ENCODE results near the gene MAP4K2. TPM values are rescaled to one million over a fixed set of nuclear protein-coding genes. Genes with fewer than 3 reads are reported as not detected.

MAP4K2 gene
- total RNA-seq, 1 experiment from 2014 or later = 16.8 TPM

DNA sequence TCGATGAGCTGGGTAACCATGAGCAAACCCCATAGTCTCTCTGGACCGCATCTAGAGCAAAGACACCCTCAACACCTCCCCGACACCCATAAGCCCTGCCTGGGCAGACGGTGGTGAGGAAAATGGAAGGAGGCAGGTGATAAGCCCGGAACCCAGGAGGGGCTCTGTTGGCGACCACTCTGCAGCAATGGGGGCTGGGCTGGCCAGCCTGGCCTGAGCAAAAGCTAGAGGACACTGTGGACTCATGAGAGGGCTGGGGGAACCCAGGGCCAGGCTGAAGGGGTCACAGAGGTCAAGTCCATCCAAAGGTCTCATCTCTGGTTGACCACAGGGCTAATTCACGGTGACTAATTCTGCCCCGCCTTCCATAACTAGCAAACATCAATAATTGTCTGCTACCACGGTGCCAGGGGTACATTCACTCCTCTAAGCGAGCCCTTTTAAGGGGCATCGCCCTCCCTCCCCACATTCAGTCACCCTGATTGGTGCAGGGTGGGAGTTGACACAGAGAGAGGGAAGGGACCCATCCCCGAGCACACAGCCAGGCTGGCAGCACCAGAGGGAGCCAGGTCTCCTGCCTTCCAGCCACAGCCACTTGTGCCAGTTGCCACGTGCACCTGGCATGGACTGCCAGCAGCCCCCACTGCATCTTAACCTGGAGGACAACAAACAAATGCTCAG lies 47.2 kb downstream of the MAP4K2 start:
- Histone ChIP-seq H3K36me3 (ENCODE audit: control insufficient read depth, insufficient read depth, low read length) (no peaks in the 10 kb centered on the region), H3K9me3 (no peaks in the 10 kb centered on the region), H3K4me3 (ENCODE audit: low read depth, low read length) (no peak overlapping the region), H3K4me1 (no peaks in the 10 kb centered on the region), H3K27me3 (replicated peaks; ENCODE audit: control insufficient read depth, insufficient read depth, low read length) (no peaks in the 10 kb centered on the region)
- no TSS peak for BruUV-seq (replicated peaks)
- ChIA-PET CTCF (no interaction called here), POLR2A (no interaction called here)
- DNase-seq = peak in 1 of 2 experiments; percentile 35
- Mint-ChIP-seq H3K9me3 (ENCODE audit: unreplicated experiment) (no peaks in the 10 kb centered on the region), H3K27ac (ENCODE audit: unreplicated experiment) (no peak overlapping the region), H3K4me3 (ENCODE audit: unreplicated experiment) (no peak overlapping the region), H3K27me3 (ENCODE audit: insufficient read depth, unreplicated experiment) (no peaks in the 10 kb centered on the region), H3K36me3 (ENCODE audit: insufficient read depth, unreplicated experiment) (peaks cover 27% of the 10 kb centered on the region), H3K4me1 (ENCODE audit: low read depth, unreplicated experiment) (no peaks in the 10 kb centered on the region)
- intact Hi-C loops (cut with micrococcal nuclease; ENCODE audit: unreplicated experiment) = no loop called here
- TF ChIP-seq, protein P1, sequence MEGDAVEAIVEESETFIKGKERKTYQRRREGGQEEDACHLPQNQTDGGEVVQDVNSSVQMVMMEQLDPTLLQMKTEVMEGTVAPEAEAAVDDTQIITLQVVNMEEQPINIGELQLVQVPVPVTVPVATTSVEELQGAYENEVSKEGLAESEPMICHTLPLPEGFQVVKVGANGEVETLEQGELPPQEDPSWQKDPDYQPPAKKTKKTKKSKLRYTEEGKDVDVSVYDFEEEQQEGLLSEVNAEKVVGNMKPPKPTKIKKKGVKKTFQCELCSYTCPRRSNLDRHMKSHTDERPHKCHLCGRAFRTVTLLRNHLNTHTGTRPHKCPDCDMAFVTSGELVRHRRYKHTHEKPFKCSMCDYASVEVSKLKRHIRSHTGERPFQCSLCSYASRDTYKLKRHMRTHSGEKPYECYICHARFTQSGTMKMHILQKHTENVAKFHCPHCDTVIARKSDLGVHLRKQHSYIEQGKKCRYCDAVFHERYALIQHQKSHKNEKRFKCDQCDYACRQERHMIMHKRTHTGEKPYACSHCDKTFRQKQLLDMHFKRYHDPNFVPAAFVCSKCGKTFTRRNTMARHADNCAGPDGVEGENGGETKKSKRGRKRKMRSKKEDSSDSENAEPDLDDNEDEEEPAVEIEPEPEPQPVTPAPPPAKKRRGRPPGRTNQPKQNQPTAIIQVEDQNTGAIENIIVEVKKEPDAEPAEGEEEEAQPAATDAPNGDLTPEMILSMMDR (IDR thresholded peaks at IDR 0.05; ENCODE audit: insufficient read depth in 1 of 2, low read depth in 1 of 2, low read length in 1 of 2, severe bottlenecking in 1 of 2, unreplicated experiment in 1 of 2) = no peak

DNA sequence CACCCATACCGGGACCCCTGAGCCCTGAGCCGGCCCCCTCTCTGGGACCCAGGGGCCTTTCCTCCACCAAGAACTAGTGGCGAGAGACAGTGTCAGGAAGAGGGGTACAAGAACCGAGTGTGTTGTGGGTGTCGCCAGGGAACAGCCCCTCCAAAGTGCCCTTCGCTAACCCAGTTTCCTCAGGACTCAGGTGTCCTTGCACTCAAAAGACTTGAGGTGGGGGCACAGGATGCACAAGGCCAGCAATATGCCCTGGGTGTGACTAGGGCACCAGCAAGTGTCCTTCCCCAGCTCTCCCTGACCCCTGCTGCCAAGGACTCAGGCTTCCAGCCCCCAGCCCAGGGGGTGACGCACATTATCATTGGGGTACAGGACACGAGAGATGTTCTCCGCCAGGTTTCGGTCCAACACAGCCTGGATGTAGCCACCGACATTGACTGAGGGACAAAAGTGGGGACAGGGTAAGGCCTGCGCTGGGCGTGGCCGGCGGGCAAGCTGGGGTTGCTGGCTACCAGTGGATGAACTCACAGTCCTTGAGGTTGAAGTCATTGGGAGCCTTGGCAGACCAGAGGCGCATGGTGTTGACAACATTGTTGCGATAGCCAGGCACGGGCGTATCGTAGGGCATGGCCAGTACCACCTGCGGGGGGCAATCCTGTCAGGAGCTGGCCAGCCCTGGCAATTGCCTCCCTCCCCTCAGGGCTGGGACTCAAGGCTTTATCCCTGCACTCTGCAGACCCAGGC lies 47.9 kb downstream of the MAP4K2 start:
- no peak overlapping the region for H3K27ac Mint-ChIP-seq (ENCODE audit: unreplicated experiment)
- TF ChIP-seq, protein P1 (IDR thresholded peaks at IDR 0.05; ENCODE audit: insufficient read depth in 1 of 2, low read depth in 1 of 2, low read length in 1 of 2, severe bottlenecking in 1 of 2, unreplicated experiment in 1 of 2) = no peak
- peaks cover 20% of the 10 kb centered on the region for H3K36me3 Mint-ChIP-seq (ENCODE audit: insufficient read depth, unreplicated experiment)
- H3K4me1 Mint-ChIP-seq (ENCODE audit: low read depth, unreplicated experiment) = no peaks in the 10 kb centered on the region
- no peaks in the 10 kb centered on the region for H3K27me3 Mint-ChIP-seq (ENCODE audit: insufficient read depth, unreplicated experiment)
- POLR2A ChIA-PET = no interaction called here
- intact Hi-C loops (cut with micrococcal nuclease; ENCODE audit: unreplicated experiment) = no loop called here
- no TSS peak for BruUV-seq (replicated peaks)
- Histone ChIP-seq H3K4me1 (no peaks in the 10 kb centered on the region), H3K9me3 (no peaks in the 10 kb centered on the region), H3K4me3 (ENCODE audit: low read depth, low read length) (no peak overlapping the region), H3K36me3 (ENCODE audit: control insufficient read depth, insufficient read depth, low read length) (no peaks in the 10 kb centered on the region), H3K27me3 (replicated peaks; ENCODE audit: control insufficient read depth, insufficient read depth, low read length) (no peaks in the 10 kb centered on the region)
- H3K9me3 Mint-ChIP-seq (ENCODE audit: unreplicated experiment) = no peaks in the 10 kb centered on the region
- CTCF ChIA-PET = interaction anchor here (0.6 kb wide), 1 partner anchor 88 kb away, joined by 3 read pairs; no protein-coding TSS in a partner anchor
- DNase-seq = no peak
- H3K4me3 Mint-ChIP-seq (ENCODE audit: unreplicated experiment) = no peak overlapping the region

DNA sequence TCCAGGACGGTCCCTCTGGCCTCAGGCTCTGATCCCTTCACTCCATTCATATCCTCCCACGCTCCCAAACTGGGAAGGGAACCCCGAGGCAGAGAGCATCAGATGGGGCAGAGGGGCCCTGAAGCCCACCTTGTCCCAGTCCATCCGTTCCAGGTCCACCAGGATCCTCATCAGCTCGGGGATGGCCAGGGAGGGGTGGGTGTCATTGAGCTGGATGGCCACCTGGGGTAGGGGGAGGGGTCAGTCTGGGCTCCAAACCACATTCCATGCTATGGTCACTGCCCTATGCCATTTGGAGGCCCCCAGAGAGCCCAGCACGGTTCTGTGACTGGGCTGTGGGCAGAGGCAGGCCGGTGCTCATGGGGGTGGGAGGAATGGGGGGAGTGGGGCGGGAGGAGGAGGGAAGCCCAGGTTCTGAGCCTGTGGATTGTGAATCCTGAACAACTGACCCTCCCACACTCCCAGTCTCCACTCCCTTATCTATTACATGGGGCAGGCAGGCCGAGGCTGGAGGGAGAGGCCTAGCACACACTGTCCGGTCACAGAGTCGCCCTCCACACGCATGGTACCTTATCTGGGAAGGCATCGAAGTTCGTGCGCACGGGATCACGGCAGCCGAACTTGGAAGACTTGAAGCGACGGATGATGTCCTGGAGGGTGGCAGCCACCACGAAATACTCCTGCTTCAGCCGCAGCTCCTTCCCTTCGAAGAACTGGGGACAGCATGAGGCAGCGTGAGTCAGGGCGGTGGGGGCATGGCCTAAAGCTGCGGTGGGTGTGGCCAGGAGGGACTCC lies 48.7 kb downstream of the MAP4K2 start:
- no peak overlapping the region for H3K4me3 ChIP-seq (ENCODE audit: low read depth, low read length)
- no TSS peak for BruUV-seq (replicated peaks)
- ChIA-PET CTCF (interaction anchor here (0.6 kb wide), 1 partner anchor 88 kb away, joined by 3 read pairs; no protein-coding TSS in a partner anchor), POLR2A (no interaction called here)
- H3K4me1 Mint-ChIP-seq (ENCODE audit: low read depth, unreplicated experiment) = no peaks in the 10 kb centered on the region
- no peaks in the 10 kb centered on the region for H3K9me3 Mint-ChIP-seq (ENCODE audit: unreplicated experiment)
- no peaks in the 10 kb centered on the region for H3K9me3 ChIP-seq
- peaks cover 12% of the 10 kb centered on the region for H3K36me3 Mint-ChIP-seq (ENCODE audit: insufficient read depth, unreplicated experiment)
- no peaks in the 10 kb centered on the region for H3K4me1 ChIP-seq
- no peaks in the 10 kb centered on the region for H3K36me3 ChIP-seq (ENCODE audit: control insufficient read depth, insufficient read depth, low read length)
- H3K27me3 Mint-ChIP-seq (ENCODE audit: insufficient read depth, unreplicated experiment) = no peaks in the 10 kb centered on the region
- no peak overlapping the region for H3K4me3 Mint-ChIP-seq (ENCODE audit: unreplicated experiment)
- H3K27ac Mint-ChIP-seq (ENCODE audit: unreplicated experiment) = no peak overlapping the region
- TF ChIP-seq, protein P1 (IDR thresholded peaks at IDR 0.05; ENCODE audit: insufficient read depth in 1 of 2, low read depth in 1 of 2, low read length in 1 of 2, severe bottlenecking in 1 of 2, unreplicated experiment in 1 of 2) = no peak
- H3K27me3 ChIP-seq (replicated peaks; ENCODE audit: control insufficient read depth, insufficient read depth, low read length) = no peaks in the 10 kb centered on the region
- peak in 1 of 2 experiments; percentile 30 for DNase-seq
- intact Hi-C loops (cut with micrococcal nuclease; ENCODE audit: unreplicated experiment) = no loop called here
